Stimulated activated CD4-positive, alpha-beta T cell treated with anti-CD3 and anti-CD28 coated beads, Interleukin-1b, Interleukin-23, amount 100 ng/mL, for 48 hours (primary cell): ENCODE data around the gene PORCN.
A peak's percentile ranks its signal among the peaks of the same experiment; 100 is the strongest.

Source experiments
- DNase-seq: peaks from one replicate; pipeline ENCODE4 v3.0.0-alpha.2; 2020

Gene PORCN

DNA sequence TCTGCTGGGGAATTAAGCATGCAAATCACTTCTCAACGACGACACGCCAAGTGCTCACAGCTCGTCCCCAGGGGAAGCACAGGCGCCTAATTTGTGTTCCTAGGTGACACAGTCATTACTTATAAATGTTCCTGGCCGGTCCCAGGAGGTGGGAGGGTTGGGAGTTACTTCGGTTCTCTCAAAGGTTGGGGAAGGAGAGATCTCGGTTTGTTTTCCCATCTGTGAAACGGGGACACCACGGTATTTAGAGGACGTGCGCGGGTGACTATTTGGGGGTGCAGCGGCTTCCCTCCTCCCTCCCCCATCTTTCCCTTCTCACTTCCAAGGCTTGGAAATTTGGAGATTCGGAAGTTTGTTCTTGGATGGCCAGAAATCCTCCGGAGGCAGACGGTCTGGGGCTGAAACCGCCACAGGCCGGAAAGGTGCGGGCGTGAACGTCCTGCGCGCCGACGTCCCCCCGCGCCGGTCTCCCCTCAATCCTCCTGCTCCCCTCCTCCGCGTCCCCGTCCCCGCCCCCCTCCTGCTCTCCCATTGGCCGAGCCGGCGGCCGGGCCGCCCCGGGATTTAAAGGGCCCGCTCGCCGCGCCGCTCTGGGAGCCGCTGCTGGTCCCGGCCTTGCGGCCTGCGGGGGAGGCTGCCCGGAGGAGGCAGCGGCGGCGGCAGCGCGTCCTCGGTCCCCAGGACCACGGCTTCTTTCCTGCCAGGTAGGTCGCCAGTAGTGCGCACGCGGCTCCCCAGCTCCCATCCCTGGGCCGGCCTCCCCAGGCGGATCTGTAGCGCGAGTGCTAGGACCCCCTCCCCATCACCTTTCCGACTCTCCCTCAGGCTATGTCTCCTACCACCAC, at the start of gene PORCN:
TSS of gene PORCN (plus strand) at position 593 of the 845 bp plus-strand sequence. CDS start 829 bp downstream, outside the sequence.
- DNase-seq = peak; percentile 77

DNA sequence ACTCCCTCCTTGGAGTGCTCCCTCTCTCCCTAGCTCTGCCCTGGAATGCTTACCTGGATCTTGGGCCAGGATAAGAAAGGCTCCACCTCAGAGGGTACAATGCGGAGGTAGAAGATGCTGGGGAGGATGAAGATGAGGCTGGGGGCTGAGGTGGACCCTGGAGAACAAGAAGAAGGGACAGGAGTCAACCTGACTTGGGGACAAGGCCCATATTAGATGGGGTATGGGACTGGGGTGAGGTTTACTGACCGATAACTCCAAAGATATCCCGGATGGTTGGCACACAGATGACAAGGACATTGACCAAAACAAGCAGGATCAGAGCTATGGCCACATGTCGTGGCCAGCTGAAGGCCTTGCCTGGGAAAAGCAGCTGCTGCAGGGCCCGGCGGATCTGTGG, 49.3 kb upstream of the PORCN start:
- no peak for DNase-seq

DNA sequence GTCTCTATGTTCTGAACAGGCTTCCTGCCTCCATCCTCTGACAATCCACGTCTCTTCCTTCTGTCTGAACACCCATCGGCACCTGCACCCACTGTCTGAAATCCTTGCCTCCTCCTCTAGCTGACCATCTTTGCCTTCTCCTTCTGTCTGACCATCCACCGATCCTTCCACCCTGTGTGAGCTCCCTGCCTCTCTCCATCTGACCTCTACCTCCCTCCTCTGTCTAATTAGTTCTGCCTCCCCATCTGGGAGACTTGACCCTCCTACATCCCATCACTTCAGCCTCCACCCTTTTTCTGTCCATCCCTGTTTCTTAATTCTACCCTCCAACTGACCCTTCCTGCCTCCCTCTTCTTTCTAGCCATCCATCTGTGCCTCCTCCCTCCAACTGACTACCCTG, 48.8 kb upstream of the PORCN start:
- no peak for DNase-seq

DNA sequence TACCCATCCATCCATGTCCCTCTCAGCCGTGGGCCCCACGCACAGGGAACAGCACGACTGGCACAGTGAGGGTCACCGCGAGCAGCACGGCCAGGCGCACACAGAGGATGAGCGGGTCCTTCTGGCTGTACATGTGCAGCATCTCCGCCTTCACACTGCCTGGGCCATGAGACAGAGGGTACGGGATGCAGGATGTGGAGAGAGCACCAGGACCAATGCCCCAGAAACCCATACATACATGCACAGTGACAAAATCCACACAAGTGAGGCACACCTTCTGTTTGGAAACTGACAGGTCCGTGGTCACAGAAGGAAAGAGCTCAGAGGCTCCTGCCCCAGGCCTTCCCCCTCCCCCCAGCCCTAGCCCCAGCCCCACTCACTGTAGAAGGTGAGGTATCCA, 48.2 kb upstream of the PORCN start:
- no peak for DNase-seq

DNA sequence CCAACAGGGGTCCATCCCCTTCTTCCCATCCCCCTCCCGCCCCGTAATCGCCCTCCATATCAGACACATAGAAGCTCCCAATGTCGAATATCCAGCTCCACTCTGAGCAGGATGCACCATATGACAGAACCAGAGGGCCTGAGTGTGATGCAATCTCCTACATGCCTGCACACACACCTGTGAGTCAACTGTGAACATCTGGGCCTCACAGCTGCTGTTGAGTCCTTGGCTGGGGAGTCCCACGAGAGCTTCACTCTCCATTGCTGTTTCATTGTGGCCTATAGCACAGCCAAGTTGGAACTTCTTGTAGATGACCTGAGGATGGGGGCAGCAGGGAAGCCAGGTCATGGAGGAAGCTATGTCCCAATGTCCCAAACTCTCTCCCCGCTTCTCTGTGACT, 47.0 kb upstream of the PORCN start:
- DNase-seq = peak; percentile 50

DNA sequence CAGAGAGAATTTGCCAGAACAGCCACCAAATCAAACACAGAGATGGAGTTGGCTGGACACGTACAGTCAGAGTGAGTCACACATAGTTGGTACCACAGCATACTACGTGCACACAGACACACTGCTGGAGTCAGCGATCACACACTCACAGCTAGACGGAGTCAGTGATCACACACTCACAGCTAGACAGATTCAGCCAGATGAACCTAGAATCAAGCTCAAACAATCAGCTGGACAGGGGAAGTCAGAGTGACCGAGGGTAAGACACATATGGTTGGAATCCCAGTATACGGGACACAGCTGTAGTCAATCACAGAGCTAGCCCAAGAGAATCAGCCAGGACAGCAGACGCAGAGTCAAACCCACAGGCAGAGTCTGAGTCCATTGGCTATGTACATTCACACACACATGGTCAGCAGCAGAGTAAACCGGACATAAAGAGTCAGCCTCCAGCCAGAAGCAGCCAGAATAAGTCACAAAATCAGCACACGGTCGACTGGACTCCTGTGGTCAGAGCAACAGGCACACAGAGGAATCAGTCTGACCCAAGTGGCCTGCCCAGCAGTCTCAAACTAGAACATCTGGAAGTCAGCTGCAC, 43.4 kb upstream of the PORCN start:
- no peak for DNase-seq

DNA sequence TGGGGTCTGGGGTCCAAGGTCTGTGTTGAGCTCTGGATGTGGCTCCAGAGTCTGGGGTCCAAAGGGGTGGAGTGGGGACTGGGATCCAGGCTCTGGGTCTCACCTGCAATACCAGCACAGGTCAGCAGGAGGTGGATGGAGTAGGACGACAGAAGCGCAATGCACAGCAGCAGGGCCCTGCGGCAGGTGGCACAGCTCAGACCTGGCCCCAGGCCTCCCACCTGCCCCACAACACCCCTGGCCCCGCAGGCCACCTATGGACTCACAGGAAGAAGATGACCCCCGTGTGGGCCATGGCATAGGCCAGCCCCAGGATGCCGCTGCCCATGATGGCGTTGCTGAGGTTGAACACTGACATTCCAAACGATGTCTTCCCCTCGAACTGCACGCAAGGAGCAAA, 42.1 kb upstream of the PORCN start:
- peak; percentile 37 for DNase-seq

- no peak for DNase-seq
Observed at GRCh38 chrX:48467281-48467761, 41.5 kb upstream of the PORCN start.

DNA sequence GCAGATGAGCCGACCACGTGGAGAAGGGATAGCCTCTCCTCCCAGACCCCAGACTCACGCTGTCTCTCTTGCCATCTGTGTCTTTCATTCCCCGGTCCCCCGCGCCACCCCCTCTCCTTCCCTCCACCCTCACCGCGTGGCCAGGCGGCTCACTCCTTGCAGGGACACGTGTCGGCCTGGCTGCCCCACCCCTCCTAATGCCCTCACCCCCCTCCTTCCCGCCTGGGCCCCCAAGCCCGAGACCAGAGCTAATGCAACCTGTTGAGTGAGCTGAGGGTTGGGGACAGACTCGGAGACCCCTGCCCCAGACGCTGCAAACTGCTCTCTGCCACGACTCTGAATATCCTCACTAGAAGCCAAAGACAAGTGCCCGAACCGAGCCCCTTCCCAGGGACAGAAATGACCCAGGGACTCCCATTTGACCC, 40.5 kb upstream of the PORCN start:
- peak; percentile 52 for DNase-seq

DNA sequence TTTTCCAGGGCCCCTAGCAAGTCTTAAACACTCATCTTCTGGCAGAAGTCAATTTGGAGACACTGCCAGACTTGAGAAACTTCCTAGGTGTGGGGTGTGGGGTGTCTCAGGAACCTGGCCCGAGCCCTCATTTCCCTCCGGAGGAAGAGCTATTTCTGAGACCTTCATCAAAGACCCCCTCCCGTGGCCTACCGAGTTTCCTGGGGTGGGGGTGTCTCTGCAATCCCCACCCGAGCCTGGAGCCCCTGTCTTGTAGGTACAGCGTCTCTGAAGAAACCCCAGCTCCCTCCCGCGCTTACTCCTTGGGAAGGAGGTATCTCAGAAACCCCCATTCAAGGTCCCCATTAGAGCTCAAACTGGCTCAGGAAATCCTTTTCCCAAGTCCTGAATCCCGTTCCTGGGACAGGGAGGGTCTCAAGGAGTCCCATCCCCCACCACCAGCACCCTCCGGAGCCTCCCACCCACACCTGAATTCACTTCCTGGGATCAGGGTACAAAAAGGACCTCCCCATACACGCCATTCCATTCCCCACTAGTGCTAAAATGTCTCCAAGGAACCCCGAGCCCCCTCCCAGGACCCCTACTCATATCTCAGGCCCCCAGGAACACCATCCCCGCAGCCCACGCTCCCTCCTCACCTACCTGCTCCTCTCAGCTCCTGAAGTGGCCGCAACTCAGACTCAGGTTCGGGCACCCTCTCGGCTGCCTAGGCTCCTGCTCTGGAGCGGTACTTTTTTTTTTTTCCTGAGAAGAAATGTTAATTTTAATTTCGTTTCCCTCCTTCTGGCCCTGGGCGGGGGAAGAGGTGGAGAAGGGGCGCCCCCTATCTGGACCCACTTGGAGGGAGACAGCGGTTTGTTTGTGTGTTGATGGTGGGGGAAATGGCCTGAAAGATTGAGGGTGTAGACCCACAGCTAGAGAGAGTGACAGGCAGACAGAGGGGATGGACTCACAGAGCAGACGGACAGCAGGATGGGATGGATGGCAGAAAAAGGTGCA, 39.8 kb upstream of the PORCN start:
- DNase-seq = peak; percentile 20

- no peak for DNase-seq
Observed at GRCh38 chrX:48470110-48470832, 38.5 kb upstream of the PORCN start, which contains the start of gene SLC38A5. Gene SLC38A5 (minus strand): TSS chrX:48470260. CDS start chrX:48467924, 2,336 bp downstream.

DNA sequence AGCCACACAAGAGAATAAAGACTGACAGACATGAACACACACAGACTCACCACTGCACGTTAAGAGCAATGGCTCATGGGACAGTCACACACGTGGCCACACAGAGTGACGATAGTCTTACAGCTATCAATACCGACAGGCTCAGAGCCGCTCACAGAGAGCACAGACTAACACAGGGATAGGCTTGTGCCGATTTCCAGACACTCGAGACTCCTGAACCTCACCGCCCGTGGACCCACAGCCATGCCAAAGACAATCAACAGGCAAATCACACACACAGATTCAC, 38.0 kb upstream of the PORCN start:
- DNase-seq = no peak

DNA sequence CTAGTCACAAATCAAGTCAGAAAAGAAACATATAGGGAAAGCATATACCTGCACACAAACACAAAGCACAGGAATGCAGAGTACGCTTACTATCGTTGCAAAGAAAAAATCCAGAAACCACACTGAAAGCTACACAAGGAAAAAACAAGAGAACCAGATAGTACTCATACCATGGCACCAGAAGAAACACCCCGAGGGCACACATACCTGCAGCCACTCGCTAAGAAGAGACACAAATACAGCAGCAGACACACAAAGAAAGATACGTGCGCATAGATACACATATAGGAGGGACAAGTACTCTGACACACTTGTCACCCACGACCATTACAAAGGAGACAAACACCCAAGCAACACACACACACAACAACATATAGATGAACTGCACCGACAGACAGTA, 37.3 kb upstream of the PORCN start:
- no peak for DNase-seq

DNA sequence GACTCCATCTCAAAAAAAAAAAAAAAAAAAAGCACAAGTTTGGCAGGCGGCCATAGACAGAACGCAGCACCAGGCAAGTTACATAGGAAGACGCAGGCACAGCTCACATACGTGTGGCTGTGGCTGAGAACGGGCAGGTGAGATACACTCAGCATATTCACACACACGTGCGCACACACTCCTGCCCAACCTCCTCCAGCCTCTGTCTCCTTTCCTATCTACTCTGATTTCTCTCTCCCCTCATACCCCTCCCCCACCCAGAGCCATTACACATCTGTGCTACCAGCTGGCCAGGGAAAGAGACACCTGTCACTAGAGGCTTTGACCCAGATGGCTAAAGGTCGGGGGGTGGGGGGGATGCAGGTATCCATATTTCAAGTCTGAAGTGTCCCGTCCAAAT, 36.6 kb upstream of the PORCN start:
- DNase-seq = no peak

DNA sequence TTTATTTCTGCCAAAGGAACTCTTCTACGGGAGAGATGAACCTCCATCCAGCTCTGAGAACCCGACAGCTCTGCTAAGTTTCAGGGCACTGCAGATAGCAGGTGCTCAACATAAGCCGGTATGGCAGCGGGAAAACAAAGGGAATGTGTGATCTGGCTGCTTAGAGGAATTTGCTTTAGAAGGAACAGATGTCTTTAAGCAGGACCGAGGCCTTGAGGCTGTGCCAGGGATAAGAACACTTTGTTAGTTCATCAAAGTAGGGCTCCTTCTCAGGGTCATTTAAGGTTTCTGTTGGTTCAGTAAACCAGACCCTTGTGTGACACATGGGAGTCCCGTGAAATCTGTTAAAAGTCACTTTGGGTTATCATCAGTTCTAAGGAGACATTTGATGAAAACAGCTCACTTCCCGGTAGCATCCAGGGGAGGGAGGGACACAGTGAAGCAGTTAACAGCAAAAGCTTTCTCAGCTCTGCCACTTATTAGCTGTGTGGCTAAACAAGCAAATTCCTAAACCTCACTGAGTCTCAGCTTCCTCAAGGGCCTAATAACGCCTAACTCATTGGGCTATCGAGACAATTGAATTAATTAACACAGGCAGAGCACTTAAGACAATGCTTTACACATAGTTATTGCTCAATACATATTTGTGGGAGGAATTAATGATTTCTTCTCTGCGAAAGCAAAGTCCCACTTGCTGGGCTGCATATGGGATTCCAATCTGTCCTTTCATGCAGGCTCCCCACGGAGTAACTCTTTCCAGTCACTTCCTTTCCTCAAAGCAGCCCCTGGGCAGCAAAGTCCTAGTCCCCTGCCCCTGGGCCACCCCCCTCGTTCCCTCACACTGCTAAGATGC, 35.7 kb upstream of the PORCN start:
- DNase-seq = no peak

- DNase-seq = no peak
Observed at GRCh38 chrX:48473704-48473990, 35.1 kb upstream of the PORCN start.

- no peak for DNase-seq
Observed at GRCh38 chrX:48474127-48474526, 34.7 kb upstream of the PORCN start.

DNA sequence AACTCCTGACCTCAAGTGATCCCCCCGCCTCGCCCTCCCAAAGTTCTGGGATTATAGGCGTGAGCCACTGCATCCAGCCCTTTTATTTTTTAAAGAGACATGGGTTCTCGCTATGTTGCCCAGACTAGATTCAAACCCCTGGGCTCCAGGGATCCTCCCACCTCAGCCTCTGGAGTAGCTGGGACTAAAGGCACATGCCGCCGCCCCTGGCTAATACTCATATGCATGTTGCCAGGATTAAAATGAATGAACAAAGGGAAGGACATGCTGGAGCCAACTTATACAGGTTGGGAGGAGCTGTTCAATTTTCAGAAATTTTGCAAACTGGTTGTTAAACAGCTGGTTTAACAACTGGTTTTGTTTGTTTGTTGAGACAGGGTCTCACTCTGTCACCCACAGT, 34.2 kb upstream of the PORCN start:
- no peak for DNase-seq

DNA sequence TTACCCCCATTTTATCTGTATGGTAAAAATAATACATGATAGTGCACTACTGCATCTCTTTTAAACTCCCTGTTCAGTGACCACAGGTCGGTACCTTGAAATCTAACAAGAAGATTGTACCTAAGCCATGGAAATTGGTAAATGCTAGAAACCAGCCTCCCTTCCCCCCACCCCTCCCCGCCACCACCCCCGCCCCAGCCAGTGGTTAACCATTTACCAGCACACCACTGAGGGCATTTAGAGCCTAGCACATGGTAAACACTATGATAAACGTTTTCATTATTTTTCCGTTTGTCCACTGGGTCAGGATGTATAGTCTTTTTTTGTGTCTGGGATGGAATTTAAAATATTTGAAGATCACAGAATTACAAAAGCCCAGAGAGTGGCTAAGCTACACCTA, 33.5 kb upstream of the PORCN start:
- no peak for DNase-seq

DNA sequence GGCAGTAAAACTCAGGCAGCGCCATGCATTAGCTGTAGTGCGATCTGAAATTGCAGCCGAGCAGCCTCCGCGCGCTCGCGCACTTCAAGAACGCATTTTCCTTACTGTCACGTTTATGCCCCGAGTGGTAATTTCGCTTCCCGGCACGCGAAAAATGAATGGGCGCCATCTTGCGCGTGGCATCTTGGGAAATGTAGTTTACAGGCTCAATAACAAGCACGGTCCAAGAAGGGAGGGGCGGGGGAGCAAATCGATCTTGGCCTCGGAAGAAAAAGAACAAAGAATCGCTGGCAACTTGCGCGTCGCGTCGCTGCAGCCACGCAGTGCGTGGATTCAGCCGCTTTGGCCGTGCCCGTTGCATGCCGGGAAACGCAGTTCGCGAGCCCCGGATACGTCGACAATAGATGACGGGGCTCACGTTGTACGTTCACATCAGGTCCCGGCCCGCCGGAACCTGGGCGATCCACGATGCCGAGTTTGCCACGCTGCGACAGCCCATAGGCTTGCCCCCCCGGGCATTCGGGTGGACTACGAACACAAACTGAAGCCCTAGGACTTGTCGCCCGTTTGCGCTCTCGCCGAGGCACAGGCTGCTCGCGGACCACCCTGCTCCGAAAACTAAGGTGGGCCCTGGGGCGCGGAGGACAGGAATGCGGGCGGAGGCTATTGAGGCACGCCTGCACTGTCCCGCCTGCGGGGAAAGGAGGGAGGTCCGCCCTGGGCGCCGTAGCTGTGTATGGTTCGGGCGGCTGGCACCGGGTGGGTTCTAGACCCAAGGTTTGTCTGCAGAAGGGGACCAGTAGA, 32.8 kb upstream of the PORCN start, which contains the start of gene FTSJ1:
TSS of gene FTSJ1 (plus strand) at position 426 of the 804 bp plus-strand sequence. CDS start 1,849 bp downstream, outside the sequence.
- peak; percentile 88 for DNase-seq

- no peak for DNase-seq
Observed at GRCh38 chrX:48476919-48477318, 31.9 kb upstream of the PORCN start.
